Fibroblast of mammary gland (primary cell): ENCODE data around the gene FSTL4.

Experiments
- DNase-seq: peaks from one replicate; pipeline ENCODE4 v3.0.0-alpha.2; 2010; ENCODE audit warnings: low read depth
- H3K4me3 ChIP-seq: 2 replicates; pipeline ENCODE4 v1.5.1; 2011; ENCODE audit warnings: low read depth, mild to moderate bottlenecking, low read length, moderate library complexity; ENCODE audit not compliant: control insufficient read depth
- TF ChIP-seq, protein P1 (sequence below): conservative IDR thresholded peaks from 2 replicates; pipeline ENCODE4 v1.5.1; 2011; ENCODE audit warnings: low read depth, low read length, inconsistent platforms; ENCODE audit not compliant: control insufficient read depth, insufficient read depth

The FSTL4 gene

DNA sequence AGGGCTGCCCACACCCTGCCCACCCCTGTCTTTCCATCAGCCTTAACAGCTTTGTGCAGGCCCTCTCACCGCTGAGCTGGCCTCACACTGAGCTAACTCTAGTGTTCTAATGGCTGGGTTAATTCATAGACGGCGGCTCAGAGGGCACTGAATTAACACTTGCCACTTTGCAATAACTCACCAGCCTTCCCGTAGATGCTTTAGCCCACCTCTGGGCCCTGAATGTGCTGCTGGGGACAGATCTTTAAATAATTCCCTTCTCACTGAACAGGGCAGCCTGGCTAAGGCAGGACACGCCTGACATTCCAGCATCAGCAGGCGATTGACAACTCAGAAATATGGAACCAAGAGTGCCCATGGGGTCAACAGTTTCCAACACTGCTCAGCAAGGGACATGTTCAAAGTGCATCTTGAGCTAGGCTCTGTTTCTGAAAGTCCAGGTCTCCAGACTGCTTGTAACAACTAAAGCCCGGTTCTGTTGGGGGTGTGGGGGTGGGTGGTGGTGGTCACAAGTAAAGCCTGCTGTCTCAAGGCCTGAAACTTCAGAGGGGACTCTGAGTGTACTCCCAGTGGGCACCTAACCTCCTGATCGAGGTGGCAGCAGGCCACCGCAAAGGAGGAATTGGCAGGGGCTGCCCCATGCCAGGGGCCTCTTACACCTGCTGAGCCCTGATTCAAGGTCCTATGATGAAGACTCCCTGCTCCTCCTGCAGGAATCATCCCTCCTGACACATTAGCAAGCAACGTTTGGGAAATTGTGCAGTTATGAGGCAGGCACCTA, 248.3 kb downstream of the FSTL4 start:
- DNase-seq, result no peak
- TF ChIP-seq, protein P1, sequence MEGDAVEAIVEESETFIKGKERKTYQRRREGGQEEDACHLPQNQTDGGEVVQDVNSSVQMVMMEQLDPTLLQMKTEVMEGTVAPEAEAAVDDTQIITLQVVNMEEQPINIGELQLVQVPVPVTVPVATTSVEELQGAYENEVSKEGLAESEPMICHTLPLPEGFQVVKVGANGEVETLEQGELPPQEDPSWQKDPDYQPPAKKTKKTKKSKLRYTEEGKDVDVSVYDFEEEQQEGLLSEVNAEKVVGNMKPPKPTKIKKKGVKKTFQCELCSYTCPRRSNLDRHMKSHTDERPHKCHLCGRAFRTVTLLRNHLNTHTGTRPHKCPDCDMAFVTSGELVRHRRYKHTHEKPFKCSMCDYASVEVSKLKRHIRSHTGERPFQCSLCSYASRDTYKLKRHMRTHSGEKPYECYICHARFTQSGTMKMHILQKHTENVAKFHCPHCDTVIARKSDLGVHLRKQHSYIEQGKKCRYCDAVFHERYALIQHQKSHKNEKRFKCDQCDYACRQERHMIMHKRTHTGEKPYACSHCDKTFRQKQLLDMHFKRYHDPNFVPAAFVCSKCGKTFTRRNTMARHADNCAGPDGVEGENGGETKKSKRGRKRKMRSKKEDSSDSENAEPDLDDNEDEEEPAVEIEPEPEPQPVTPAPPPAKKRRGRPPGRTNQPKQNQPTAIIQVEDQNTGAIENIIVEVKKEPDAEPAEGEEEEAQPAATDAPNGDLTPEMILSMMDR, result no peak
- H3K4me3 ChIP-seq, result no peak overlapping the region

DNA sequence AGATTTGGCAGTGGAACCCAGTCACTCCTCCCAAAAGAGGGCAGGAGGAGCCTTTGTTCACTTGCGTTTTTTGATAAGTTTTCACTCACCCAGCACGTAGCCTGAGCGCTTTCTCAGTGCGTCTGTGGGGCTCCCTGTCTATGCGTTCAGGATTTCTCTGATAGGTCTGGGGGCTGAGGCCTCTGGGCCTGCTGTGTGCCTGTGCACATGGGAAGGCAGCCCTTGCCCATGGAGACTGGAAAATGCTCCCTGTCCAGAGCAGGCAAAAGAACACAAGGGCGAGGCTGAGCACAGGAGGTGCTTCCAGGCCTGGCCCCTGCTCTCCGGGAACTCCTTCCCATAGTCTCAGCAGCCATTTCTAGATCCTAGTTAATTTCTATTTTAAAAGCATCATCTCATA, 249.9 kb downstream of the FSTL4 start:
- no peak overlapping the region for H3K4me3 ChIP-seq
- DNase-seq, result no peak
- TF ChIP-seq, protein P1, result no peak

DNA sequence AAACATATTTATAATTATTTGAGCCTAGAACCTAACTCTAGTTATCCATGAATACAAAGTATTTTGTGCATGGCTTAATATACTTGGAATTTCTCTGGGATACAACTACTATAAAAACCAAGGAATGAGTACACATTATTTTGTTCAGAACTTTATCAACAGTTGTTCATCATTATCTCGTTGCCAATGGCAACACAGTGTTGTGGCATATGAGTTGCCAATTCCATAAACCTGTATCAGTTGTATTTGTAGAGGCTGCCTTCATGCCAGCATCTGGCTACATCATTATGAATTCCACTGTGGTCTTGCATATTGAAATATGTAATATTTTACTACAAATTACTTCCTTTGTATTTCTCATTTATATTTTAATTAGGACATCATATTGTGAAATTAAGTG, 250.4 kb downstream of the FSTL4 start:
- TF ChIP-seq, protein P1, result no peak
- no peak for DNase-seq
- no peak overlapping the region for H3K4me3 ChIP-seq

DNA sequence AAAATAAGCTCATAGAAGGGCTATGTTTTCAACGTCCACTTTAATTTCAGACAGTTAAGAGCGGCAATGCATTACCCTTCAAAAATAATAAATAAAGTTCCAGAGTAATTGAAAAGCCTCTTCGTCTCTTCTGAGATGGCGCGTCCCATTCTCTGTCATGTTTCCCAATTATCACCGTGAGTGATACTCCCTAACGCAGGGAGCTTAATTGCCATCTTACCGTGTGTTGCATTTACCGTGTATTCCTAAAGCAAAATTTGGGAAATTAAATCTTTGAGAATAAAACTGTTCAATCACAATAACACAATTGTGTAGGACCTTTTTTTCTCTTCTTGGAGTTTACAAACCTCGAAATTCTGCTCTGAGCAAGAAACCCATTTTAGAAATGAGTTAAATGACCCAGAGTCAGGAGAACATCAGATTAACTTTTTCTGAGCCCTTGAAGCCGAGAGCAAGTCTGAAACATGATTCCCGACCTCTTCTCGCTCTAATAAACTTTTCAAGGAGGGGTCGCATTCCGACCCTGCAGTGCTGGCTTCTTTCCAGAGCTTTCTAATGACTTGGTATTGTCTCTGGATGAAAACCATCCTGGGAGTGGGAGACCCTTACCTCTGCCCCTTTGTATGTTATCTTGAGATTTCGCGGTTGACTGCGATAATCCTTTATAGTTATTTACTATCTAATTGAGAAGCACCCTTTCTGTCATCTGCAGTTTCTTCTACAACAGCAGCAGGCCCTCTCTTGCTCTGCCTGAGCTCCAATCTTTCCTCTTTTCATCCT, 251.5 kb downstream of the FSTL4 start:
- no peak overlapping the region for H3K4me3 ChIP-seq
- DNase-seq, result no peak
- TF ChIP-seq, protein P1, result no peak

DNA sequence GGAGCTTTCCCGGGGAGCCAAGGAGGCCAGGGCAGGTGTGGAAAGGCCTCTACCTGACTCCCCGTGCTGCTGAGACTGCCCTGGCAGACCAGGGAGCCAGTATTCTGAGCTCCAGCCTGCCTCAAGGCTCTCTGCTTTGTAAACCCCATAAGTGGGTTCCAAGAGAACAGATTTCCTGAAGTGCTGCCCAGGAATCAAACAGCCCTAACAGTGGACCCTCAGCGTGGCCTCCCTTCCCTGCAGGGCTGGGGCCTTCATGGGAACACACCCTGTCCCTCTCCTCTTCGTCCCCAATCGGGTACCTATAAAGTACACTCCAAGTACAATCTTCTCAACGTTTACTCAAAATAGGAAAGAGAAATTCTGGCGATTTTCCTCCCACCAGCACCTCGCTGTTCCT, 252.5 kb downstream of the FSTL4 start:
- no peak for DNase-seq
- TF ChIP-seq, protein P1, result no peak
- no peak overlapping the region for H3K4me3 ChIP-seq

DNA sequence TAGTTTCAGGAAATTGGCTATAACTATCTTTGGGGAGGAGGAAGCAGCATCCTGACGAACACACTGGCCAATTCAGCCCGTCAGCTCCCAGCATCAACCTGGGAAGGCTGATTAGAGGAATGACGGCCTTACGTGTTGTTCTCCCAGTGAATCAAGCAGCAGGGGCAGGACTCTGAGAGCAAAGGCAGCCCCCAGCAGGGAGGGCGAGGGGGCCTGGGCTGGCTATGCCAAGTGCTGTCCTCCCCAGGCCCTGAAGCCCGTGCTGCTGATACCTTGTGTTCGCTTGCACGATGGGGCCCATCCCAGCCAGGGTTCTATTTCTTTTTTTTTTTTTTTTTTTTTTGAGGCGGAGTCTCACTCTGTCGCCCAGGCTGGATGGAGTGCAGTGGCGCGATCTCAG, 254.1 kb downstream of the FSTL4 start:
- no peak overlapping the region for H3K4me3 ChIP-seq
- TF ChIP-seq, protein P1, result no peak
- no peak for DNase-seq
